MCF 10A (cell line): Measurements from ENCODE around the gene NYAP1. TPM values are rescaled to one million over a fixed set of nuclear protein-coding genes. Genes with fewer than 3 reads are reported as not detected.
A peak's percentile ranks its signal among the peaks of the same experiment; 100 is the strongest.

ENCODE experiments used
- BruUV-seq: library from RNA; stranded (reverse); fragments of 400-500 nt; replicated peaks from 2 replicates; lab custom pipeline; 2021; lab: Mats Ljungman, UMichigan
- CTCF ChIA-PET: fragments of 300-600 bp; sonication (Branson Sonifier 250); formaldehyde crosslinking; extraction: SDS; loops from one replicate; lab custom pipeline; 2021; ENCODE audit warnings: antibody characterized with exemption, inconsistent platforms; lab: Yijun Ruan, JAX
- POLR2A ChIA-PET: fragments of 300-600, 350-650 bp; sonication (Branson Sonifier 250); formaldehyde crosslinking; extraction: SDS; loops from one replicate; lab custom pipeline; 2020; ENCODE audit warnings: antibody characterized with exemption, inconsistent platforms; lab: Yijun Ruan, JAX
- DNase-seq: peaks from one replicate; pipeline ENCODE4 v3.0.0-alpha.2; 2018; ENCODE audit not compliant: unreplicated experiment
- H3K27ac Mint-ChIP-seq: one replicate; pipeline ENCODE4 v1.8.0; 2022; ENCODE audit warnings: mild to moderate bottlenecking, low read depth, mixed read lengths; ENCODE audit not compliant: unreplicated experiment
- H3K27me3 Mint-ChIP-seq: one replicate; pipeline ENCODE4 v1.8.0; 2022; ENCODE audit warnings: mixed read lengths; ENCODE audit not compliant: insufficient read depth, unreplicated experiment
- H3K36me3 Mint-ChIP-seq: one replicate; pipeline ENCODE4 v1.8.0; 2022; ENCODE audit warnings: mild to moderate bottlenecking, moderate library complexity, mixed read lengths; ENCODE audit not compliant: insufficient read depth, unreplicated experiment
- H3K4me1 Mint-ChIP-seq: one replicate; pipeline ENCODE4 v1.8.0; 2022; ENCODE audit warnings: mixed read lengths; ENCODE audit not compliant: insufficient read depth, unreplicated experiment
- H3K4me3 Mint-ChIP-seq: one replicate; pipeline ENCODE4 v1.8.0; 2022; ENCODE audit warnings: mild to moderate bottlenecking, moderate library complexity, mixed read lengths; ENCODE audit not compliant: unreplicated experiment
- H3K9me3 Mint-ChIP-seq: one replicate; pipeline ENCODE4 v1.8.0; 2022; ENCODE audit warnings: mixed read lengths; ENCODE audit not compliant: unreplicated experiment
- CTCF ChIP-seq: fragments of 200-600 bp; IDR thresholded peaks from one replicate; pipeline ENCODE4 v1.8.0; 2022; ENCODE audit warnings: antibody characterized with exemption, mild to moderate bottlenecking; ENCODE audit not compliant: unreplicated experiment
- intact Hi-C: fragments of 100-400 bp; cut with micrococcal nuclease; formaldehyde crosslinking; loops from 2 replicates; pipeline ENCODE4 v1.14.1; 2022
- total RNA-seq: library from RNA; stranded (reverse); gene quantifications from 2 replicates; pipeline ENCODE4 v1.2.3, GENCODE V29; 2022

NYAP1 gene
- total RNA-seq, 1 experiment from 2014 or later = 0.21 TPM

- TF ChIP-seq CTCF = no peak
- peak within 1 kb of the TSS; percentile 93 for H3K4me3 Mint-ChIP-seq
- no TSS peak for BruUV-seq
- ChIA-PET POLR2A (interaction anchor here (0.6 to 3.0 kb wide), 17 partner anchors 8 to 373 kb away, joined by 3 to 18 read pairs (median 5); partner anchors contain the start of genes AGFG2, FBXO24, LRCH4 and MEPCE), CTCF (interaction anchor here (0.7 to 4.8 kb wide), 10 partner anchors 10 to 213 kb away, joined by 3 to 45 read pairs (median 3); no protein-coding TSS in a partner anchor)
- no peaks in the 10 kb centered on the region for H3K27me3 Mint-ChIP-seq
- H3K27ac Mint-ChIP-seq = peak within 1 kb of the TSS; percentile 99
- peaks cover 7% of the 10 kb centered on the region for H3K4me1 Mint-ChIP-seq
- DNase-seq = peak; percentile 93
- H3K36me3 Mint-ChIP-seq = peaks cover 9% of the 10 kb centered on the region
- intact Hi-C loops = loop anchor here (5.0 kb wide), 1 partner anchor 193 kb away; the partner anchor contains the start of gene GNB2
- H3K9me3 Mint-ChIP-seq = no peaks in the 10 kb centered on the region
Observed at GRCh38 chr7:100478958-100479660, 4.6 kb upstream of the NYAP1 start, which contains the start of gene TSC22D4. TSC22D4 (minus strand) TSS chr7:100479214; CDS start chr7:100478038, 1,176 bp downstream.

- TF ChIP-seq CTCF = no peak
- peaks cover 12% of the 10 kb centered on the region for H3K4me1 Mint-ChIP-seq
- no peak overlapping the region for H3K27ac Mint-ChIP-seq
- no peak overlapping the region for H3K4me3 Mint-ChIP-seq
- H3K27me3 Mint-ChIP-seq = no peaks in the 10 kb centered on the region
- peaks cover 12% of the 10 kb centered on the region for H3K36me3 Mint-ChIP-seq
- CTCF ChIA-PET = interaction anchor here (0.6 to 1.8 kb wide), 5 partner anchors 27 to 246 kb away, joined by 3 to 5 read pairs (median 3); no protein-coding TSS in a partner anchor
- BruUV-seq = no TSS peak
- no peaks in the 10 kb centered on the region for H3K9me3 Mint-ChIP-seq
- DNase-seq = no peak
- POLR2A ChIA-PET = interaction anchor here (1.8 kb wide), 1 partner anchor 73 kb away, joined by 5 read pairs; no protein-coding TSS in a partner anchor
- intact Hi-C loops = no loop called here
Observed at GRCh38 chr7:100481466-100481865, 2.3 kb upstream of the NYAP1 start.

GRCh38 chr7:100482728-100483089, 1.0 kb upstream of the NYAP1 start:
- Mint-ChIP-seq H3K36me3 (peaks cover 12% of the 10 kb centered on the region), H3K27me3 (no peaks in the 10 kb centered on the region), H3K27ac (no peak overlapping the region), H3K4me3 (peak overlapping the region; percentile 74), H3K4me1 (peaks cover 5% of the 10 kb centered on the region), H3K9me3 (no peaks in the 10 kb centered on the region)
- no TSS peak for BruUV-seq
- no peak for DNase-seq
- TF ChIP-seq CTCF = no peak
- POLR2A ChIA-PET = no interaction called here
- CTCF ChIA-PET = interaction anchor here (0.6 to 1.9 kb wide), 18 partner anchors 10 to 272 kb away, joined by 3 to 12 read pairs (median 5); no protein-coding TSS in a partner anchor
- intact Hi-C loops = no loop called here

GRCh38 chr7:100483090-100483721, 521 bp upstream of the NYAP1 start:
- peaks cover 12% of the 10 kb centered on the region for H3K36me3 Mint-ChIP-seq
- BruUV-seq = no TSS peak
- H3K4me3 Mint-ChIP-seq = peak overlapping the region; percentile 74
- intact Hi-C loops = no loop called here
- DNase-seq = peak; percentile 59
- peaks cover 5% of the 10 kb centered on the region for H3K4me1 Mint-ChIP-seq
- ChIA-PET POLR2A (no interaction called here), CTCF (interaction anchor here (0.7 to 1.9 kb wide), 16 partner anchors 10 to 272 kb away, joined by 3 to 12 read pairs (median 5); no protein-coding TSS in a partner anchor)
- no peak overlapping the region for H3K27ac Mint-ChIP-seq
- TF ChIP-seq CTCF = peak; percentile 90
- no peaks in the 10 kb centered on the region for H3K9me3 Mint-ChIP-seq
- H3K27me3 Mint-ChIP-seq = no peaks in the 10 kb centered on the region
